OCI-LY7 (cell line): ENCODE results near the gene CNTN4.

Experiments
- EZH2phosphoT487 ChIP-seq: fragments of 200-600 bp; sonication (generic); IDR thresholded peaks from 2 replicates; pipeline ENCODE4 v1.6.1; 2018; ENCODE audit warnings: low read depth, borderline replicate concordance, mild to moderate bottlenecking, mixed run types, antibody characterized with exemption, low read length, moderate library complexity, mixed read lengths
- TF ChIP-seq, protein P1 (sequence below): fragments of 200-600 bp; sonication (generic); conservative IDR thresholded peaks from 2 replicates; pipeline ENCODE4 v1.5.1; 2014; ENCODE audit warnings: mild to moderate bottlenecking, antibody characterized with exemption, low read length, moderate library complexity, mixed read lengths

DNA sequence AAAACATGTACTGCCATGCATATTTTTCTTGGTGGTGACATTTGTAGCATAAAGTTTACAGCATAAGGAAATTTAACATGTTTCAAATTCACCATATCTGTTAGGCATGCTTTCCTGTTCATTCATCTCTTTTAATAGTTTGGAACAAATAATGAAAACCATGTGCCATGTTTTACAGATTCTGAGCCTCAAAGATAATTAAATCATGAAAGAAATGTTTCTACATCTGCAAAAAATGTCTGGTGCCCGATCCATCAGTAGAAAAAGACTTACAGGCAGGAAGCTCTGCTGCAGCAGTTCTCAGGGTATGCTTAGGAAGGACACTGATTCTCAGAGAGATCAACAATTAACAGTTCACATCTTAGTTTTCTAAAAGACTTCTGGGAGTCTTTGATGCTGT, 695.3 kb downstream of the CNTN4 start:
- TF ChIP-seq, protein P1, sequence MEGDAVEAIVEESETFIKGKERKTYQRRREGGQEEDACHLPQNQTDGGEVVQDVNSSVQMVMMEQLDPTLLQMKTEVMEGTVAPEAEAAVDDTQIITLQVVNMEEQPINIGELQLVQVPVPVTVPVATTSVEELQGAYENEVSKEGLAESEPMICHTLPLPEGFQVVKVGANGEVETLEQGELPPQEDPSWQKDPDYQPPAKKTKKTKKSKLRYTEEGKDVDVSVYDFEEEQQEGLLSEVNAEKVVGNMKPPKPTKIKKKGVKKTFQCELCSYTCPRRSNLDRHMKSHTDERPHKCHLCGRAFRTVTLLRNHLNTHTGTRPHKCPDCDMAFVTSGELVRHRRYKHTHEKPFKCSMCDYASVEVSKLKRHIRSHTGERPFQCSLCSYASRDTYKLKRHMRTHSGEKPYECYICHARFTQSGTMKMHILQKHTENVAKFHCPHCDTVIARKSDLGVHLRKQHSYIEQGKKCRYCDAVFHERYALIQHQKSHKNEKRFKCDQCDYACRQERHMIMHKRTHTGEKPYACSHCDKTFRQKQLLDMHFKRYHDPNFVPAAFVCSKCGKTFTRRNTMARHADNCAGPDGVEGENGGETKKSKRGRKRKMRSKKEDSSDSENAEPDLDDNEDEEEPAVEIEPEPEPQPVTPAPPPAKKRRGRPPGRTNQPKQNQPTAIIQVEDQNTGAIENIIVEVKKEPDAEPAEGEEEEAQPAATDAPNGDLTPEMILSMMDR = no peak
- TF ChIP-seq EZH2phosphoT487 = no peak
